Sigmoid colon (tissue), 4 donors: ENCODE results near the gene PLBD2.

Source experiments
- CTCF ChIP-seq, 4 experiments: fragments of 450-650 bp in 3 of 4; fragments of 200-600 bp in 1 of 4; IDR thresholded peaks; one replicate each; pipeline ENCODE4 v1.5.1; 2016 to 2019; ENCODE audit warnings: antibody characterized with exemption in 4 of 4, mild to moderate bottlenecking in 3 of 4, moderate library complexity in 2 of 4
- POLR2AphosphoS5 ChIP-seq, 4 donors: sonication (generic); formaldehyde crosslinking; IDR thresholded peaks; one replicate each; pipeline ENCODE4 v1.6.1; 2017; ENCODE audit warnings: antibody characterized with exemption in 4 of 4

GRCh38 chr12:113326775-113327395 is 31.5 kb upstream of the PLBD2 start:
- no peak for TF ChIP-seq CTCF (IDR thresholded peaks at IDR 0.05)
- no peak for TF ChIP-seq POLR2AphosphoS5 (IDR thresholded peaks at IDR 0.05)
